HEK293T (cell line): ENCODE results near the gene SUGT1.

Experiments
- ARNT ChIP-seq: fragments of 450-650 bp; IDR thresholded peaks from 2 replicates; pipeline ENCODE4 v1.6.1; 2017; ENCODE audit warnings: mild to moderate bottlenecking
- FOXM1 ChIP-seq: fragments of 450-650 bp; IDR thresholded peaks from 2 replicates; pipeline ENCODE4 v1.6.1; 2017; ENCODE audit warnings: mild to moderate bottlenecking, borderline replicate concordance
- PKNOX1 ChIP-seq: fragments of 450-650 bp; IDR thresholded peaks from 2 replicates; pipeline ENCODE4 v1.6.1; 2016
- SP1 ChIP-seq: fragments of 450-650 bp; IDR thresholded peaks from 2 replicates; pipeline ENCODE4 v1.6.1; 2017
- SUZ12 ChIP-seq: fragments of 450-650 bp; IDR thresholded peaks from 2 replicates; pipeline ENCODE4 v1.6.1; 2016; ENCODE audit warnings: mild to moderate bottlenecking
- TARDBP ChIP-seq: fragments of 450-650 bp; IDR thresholded peaks from 2 replicates; pipeline ENCODE4 v1.6.1; 2016
- ZNF384 ChIP-seq: fragments of 450-650 bp; IDR thresholded peaks from 2 replicates; pipeline ENCODE4 v1.6.1; 2016

- TF ChIP-seq PKNOX1 (no peak), SP1 (no peak), SUZ12 (no peak), ZNF384 (no peak), ARNT (no peak), TARDBP (no peak), FOXM1 (no peak)
Observed at GRCh38 chr13:52737451-52737850, 84.8 kb downstream of the SUGT1 start.
